AG04450 (cell line): Measurements from ENCODE around the gene PRELP. TPM values are rescaled to one million over a fixed set of nuclear protein-coding genes. Genes with fewer than 3 reads are reported as not detected.
"Not testable (repeated sequence)": the region's sequence is repeated elsewhere in the genome, so short reads cannot be mapped to it uniquely, and the experiment has no call there.

Experiments used
- CTCF ChIA-PET: fragments of 300-600, 350-600 bp; formaldehyde crosslinking; extraction: SDS; loops from one replicate; lab custom pipeline; 2022; ENCODE audit warnings: antibody characterized with exemption, inconsistent platforms; lab: Charles Lee
- POLR2A ChIA-PET: fragments of 350-600 bp; formaldehyde crosslinking; extraction: SDS; loops from one replicate; lab custom pipeline; 2021; ENCODE audit warnings: antibody characterized with exemption, inconsistent platforms; lab: Yijun Ruan, JAX
- DNase-seq: peaks from one replicate; pipeline ENCODE4 v3.0.0-alpha.2; 2011; ENCODE audit warnings: low read depth, low spot score
- H3K27ac ChIP-seq: one replicate; pipeline ENCODE4 v1.5.1; 2012; ENCODE audit warnings: low read depth, low read length, control low read depth
- H3K27me3 ChIP-seq: one replicate; pipeline ENCODE4 v1.6.0; 2012; ENCODE audit warnings: low read length; ENCODE audit not compliant: control insufficient read depth, insufficient read depth
- H3K4me3 ChIP-seq: 2 replicates; pipeline ENCODE4 v1.5.1; 2011; ENCODE audit warnings: mild to moderate bottlenecking, low read depth, low read length, control low read depth
- H3K9me3 ChIP-seq: 2 replicates; pipeline ENCODE4 v1.5.1; 2012; ENCODE audit warnings: low read length; ENCODE audit not compliant: control insufficient read depth, insufficient read depth
- CTCF ChIP-seq: IDR thresholded peaks from 2 replicates; pipeline ENCODE4 v1.5.1; 2011; ENCODE audit warnings: low read depth, low read length, control low read depth, inconsistent platforms
- polyA plus RNA-seq: library from polyadenylated mRNA; depleted of rRNA; stranded (reverse); fragments of >200 nt; gene quantifications from 2 replicates; pipeline ENCODE4 v1.2.3, GENCODE V29; 2011

Gene PRELP
- polyA plus RNA-seq, 1 experiment, result 0.68 TPM

DNA sequence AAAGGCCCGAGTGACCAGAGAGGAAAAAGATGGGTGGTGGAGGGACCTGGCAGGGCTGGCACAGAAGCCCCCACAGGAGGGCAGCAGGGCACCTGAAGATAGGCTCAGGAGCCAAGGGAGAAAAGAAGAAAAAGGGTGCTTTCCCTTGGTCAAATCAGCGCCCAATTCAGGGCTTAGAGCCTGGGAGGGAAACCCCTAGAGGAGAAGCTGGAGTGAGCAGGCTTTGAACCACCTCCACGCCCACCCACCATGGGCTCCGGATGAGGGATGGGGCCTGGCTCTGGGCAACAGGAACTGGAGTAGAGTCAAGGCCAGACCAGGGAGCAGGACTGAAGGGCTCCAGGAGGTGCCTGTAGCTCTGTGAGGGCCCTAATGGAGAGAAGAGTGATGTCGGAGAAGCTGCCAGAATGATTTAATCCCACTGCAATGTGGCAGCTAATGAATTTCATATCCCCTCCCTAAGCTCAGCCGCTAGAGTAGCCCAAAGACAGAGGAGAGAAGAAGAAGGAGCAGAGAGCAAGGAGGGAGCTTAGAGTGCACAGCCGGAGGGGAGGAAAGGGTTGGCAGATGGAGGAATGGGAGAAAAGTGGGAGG lies 12.0 kb upstream of the PRELP start:
- H3K27ac ChIP-seq, result peak overlapping the region; percentile 39

DNA sequence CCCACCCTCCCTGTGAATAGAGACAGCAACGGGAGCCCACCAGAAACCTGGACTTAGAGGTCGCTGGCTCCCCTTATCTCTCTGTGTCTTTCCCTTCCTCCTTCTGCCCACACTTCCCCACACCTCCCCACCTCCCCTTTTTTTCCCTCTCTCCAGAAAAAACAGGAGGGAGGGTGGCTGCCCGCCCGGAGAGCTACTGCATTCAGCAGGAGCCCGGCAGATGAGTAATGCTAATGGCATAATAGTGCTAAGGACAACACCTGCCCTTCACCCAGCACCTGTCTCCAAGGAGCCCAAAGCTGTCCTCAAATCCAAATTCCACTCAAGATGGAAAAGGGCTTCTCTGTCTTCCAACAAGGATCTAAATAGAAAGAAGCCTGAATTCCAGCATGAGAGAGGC lies 11.4 kb upstream of the PRELP start:
- ChIA-PET CTCF (interaction anchor here (0.6 to 2.0 kb wide), 5 partner anchors 12 to 237 kb away, joined by 3 to 9 read pairs (median 3); partner anchors contain the start of gene PRELP), POLR2A (no interaction called here)
- no peak for DNase-seq
- no peak overlapping the region for H3K27ac ChIP-seq
- H3K9me3 ChIP-seq, result no peaks in the 10 kb centered on the region
- no peaks in the 10 kb centered on the region for H3K27me3 ChIP-seq
- no peak overlapping the region for H3K4me3 ChIP-seq
- TF ChIP-seq CTCF, result no peak

More for the DNA sequence above, 12.0 kb upstream of the PRELP start:
- peak; percentile 15; the same call in 1 of the 2 replicates for TF ChIP-seq CTCF
- ChIA-PET POLR2A (no interaction called here), CTCF (interaction anchor here (1.1 to 2.0 kb wide), 5 partner anchors 12 to 238 kb away, joined by 3 to 9 read pairs (median 3); partner anchors contain the start of gene PRELP)
- Histone ChIP-seq H3K4me3 (no peak overlapping the region), H3K27me3 (peaks cover 2% of the 10 kb centered on the region), H3K9me3 (no peaks in the 10 kb centered on the region)
- no peak for DNase-seq

DNA sequence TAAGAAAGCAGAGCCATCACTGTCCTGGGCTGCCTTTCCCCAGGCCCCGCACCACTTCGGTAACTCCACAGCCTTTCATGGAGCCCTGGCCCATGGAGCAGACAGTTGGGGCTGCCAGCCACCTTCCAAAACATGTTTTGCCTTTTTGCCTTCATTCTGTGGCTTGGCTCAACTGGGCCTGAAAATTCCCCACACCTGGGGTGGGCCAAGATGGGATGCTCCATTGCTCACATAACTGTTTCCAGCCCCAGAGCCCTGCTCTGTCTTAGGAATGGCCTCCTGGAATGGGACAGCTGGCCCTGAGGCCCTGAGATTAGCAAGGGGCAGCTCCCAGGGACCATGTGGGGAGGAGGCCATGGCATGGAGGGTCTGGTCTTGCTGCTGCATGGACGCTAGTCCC lies 10.9 kb upstream of the PRELP start:
- POLR2A ChIA-PET, result no interaction called here
- TF ChIP-seq CTCF, result no peak
- CTCF ChIA-PET, result interaction anchor here (0.6 to 1.1 kb wide), 3 partner anchors 31 to 237 kb away, joined by 3 read pairs; no protein-coding TSS in a partner anchor
- Histone ChIP-seq H3K27me3 (no peaks in the 10 kb centered on the region), H3K4me3 (no peak overlapping the region), H3K27ac (no peak overlapping the region), H3K9me3 (no peaks in the 10 kb centered on the region)
- DNase-seq, result no peak

GRCh38 chr1:203465146-203465798 lies 10.3 kb upstream of the PRELP start:
- TF ChIP-seq CTCF, result no peak

DNA sequence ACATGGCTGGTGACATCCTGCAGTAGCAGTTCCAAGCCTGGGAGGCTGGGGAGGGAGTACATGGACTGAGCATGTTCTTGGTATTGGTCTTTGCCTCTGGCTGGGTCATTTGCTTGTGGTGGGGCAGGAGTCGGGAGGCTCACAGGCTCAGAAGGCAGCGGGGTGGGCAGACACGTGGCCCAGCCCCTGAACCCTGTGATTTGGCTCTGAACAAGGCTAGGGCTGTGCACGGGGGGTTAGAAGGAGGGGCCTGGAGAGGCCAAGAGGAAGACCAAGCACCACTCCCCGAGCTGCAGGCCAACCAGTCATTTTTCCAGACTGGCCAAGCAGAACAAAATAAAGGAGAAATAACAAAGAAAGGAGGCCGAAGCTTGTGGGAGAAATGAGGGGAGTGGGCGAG lies 9.7 kb upstream of the PRELP start:
- Histone ChIP-seq H3K9me3 (no peaks in the 10 kb centered on the region), H3K27ac (no peak overlapping the region), H3K27me3 (no peaks in the 10 kb centered on the region), H3K4me3 (no peak overlapping the region)
- no peak for DNase-seq
- ChIA-PET POLR2A (interaction anchor here (0.5 kb wide), 1 partner anchor 11 kb away, joined by 4 read pairs; no protein-coding TSS in a partner anchor), CTCF (interaction anchor here (0.7 to 1.3 kb wide), 3 partner anchors 10 to 124 kb away, joined by 3 to 7 read pairs (median 5); partner anchors contain the start of gene PRELP)
- no peak for TF ChIP-seq CTCF

More at GRCh38 chr1:203465146-203465798, 10.3 kb upstream of the PRELP start:
- no peaks in the 10 kb centered on the region for H3K27me3 ChIP-seq
- no peaks in the 10 kb centered on the region for H3K9me3 ChIP-seq
- H3K27ac ChIP-seq, result no peak overlapping the region
- CTCF ChIA-PET, result no interaction called here
- H3K4me3 ChIP-seq, result no peak overlapping the region
- no peak for DNase-seq
- POLR2A ChIA-PET, result no interaction called here

DNA sequence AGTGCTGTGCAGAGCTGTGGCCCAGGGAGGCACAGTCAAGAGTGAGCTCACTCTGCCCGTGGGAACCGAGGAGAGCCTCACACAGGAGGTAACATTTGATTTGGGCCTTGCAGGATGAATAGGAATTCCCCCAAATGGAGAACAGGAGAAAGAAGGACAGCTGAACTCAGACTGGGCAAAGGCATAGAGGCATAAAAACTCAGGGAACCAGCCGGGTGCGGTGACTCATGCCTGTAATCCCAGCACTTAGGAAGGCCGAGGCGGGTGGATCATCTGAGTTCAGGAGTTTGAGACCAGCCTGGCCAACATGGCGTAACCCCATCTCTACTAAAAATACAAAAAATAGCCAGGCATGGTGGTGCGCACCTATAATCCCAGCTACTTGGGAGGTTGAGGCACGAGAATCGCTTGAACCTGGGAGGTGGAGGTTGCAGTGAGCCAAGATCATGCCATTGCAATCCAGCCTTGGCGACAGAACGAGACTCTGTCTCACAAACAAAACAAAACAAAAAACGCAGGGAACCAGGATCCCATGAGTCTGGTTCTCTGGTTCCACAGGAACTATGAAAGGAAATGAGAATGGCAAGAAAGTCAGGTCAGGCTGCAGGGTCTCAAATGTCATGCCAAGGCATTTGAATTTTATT lies 8.6 kb upstream of the PRELP start:
- CTCF ChIA-PET, result interaction anchor here (0.7 to 1.3 kb wide), 3 partner anchors 9 to 125 kb away, joined by 3 to 7 read pairs (median 5); partner anchors contain the start of gene PRELP
- H3K27me3 ChIP-seq, H3K9me3 ChIP-seq, POLR2A ChIA-PET, DNase-seq, H3K4me3 ChIP-seq, H3K27ac ChIP-seq: not testable (repeated sequence)
